OCI-LY3 (cell line): ENCODE results near the gene TEAD1.

ENCODE experiments used
- H2AFZ ChIP-seq: fragments of 200-600, 300-600 bp; shearing (Covaris generic); 2 replicates; pipeline ENCODE4 v1.6.0; 2014; ENCODE audit warnings: antibody characterized with exemption, low read depth, low read length
- H3K27ac ChIP-seq: fragments of 200-600, 300-600 bp; sonication (generic); 2 replicates; pipeline ENCODE4 v1.5.1; 2014; ENCODE audit warnings: mild to moderate bottlenecking, low read length, moderate library complexity, mixed read lengths
- H3K27me3 ChIP-seq: fragments of 200-600, 300-600 bp; sonication (generic); 2 replicates; pipeline ENCODE4 v1.6.1; 2014; ENCODE audit warnings: low read depth, low read length, mixed read lengths
- H3K36me3 ChIP-seq: fragments of 200-600, 300-600 bp; sonication (generic); replicated peaks from 2 replicates; pipeline ENCODE3; 2014; ENCODE audit warnings: low read depth, low read length, mixed read lengths
- H3K4me1 ChIP-seq: fragments of 300-600, 200-600 bp; sonication (generic); 2 replicates; pipeline ENCODE4 v1.6.1; 2014; ENCODE audit warnings: low read length, mixed read lengths
- H3K4me2 ChIP-seq: fragments of 200-600, 300-600 bp; sonication (generic); 2 replicates; pipeline ENCODE4 v1.6.1; 2014; ENCODE audit warnings: low read length, mixed read lengths
- H3K4me3 ChIP-seq: fragments of 300-600, 200-600 bp; sonication (generic); 2 replicates; pipeline ENCODE4 v1.5.1; 2014; ENCODE audit warnings: antibody characterized with exemption, mild to moderate bottlenecking, low read length, moderate library complexity
- H3K79me2 ChIP-seq: fragments of 300-600, 200-600 bp; shearing (Covaris generic); 2 replicates; pipeline ENCODE4 v1.6.1; 2014; ENCODE audit warnings: mild to moderate bottlenecking, low read length, mixed read lengths
- H3K9ac ChIP-seq: fragments of 300-600, 200-600 bp; shearing (Covaris generic); 2 replicates; pipeline ENCODE4 v1.6.0; 2014; ENCODE audit warnings: mild to moderate bottlenecking, low read length, moderate library complexity
- H3K9me3 ChIP-seq: fragments of 200-600, 300-600 bp; shearing (Covaris generic); 2 replicates; pipeline ENCODE4 v1.6.1; 2014; ENCODE audit warnings: low read length, mixed read lengths; ENCODE audit not compliant: insufficient read depth
- H4K20me1 ChIP-seq: fragments of 200-600, 300-600 bp; sonication (generic); 2 replicates; pipeline ENCODE4 v1.6.1; 2016; ENCODE audit warnings: low read length, mixed read lengths; ENCODE audit not compliant: insufficient read depth
- CTCF ChIP-seq: fragments of 200-600, 300-600 bp; sonication (generic); IDR thresholded peaks from 2 replicates; pipeline ENCODE4 v1.5.1; 2014; ENCODE audit warnings: antibody characterized with exemption, low read length, low read depth
- EZH2phosphoT487 ChIP-seq: fragments of 200-600 bp; shearing (Covaris generic); IDR thresholded peaks from 2 replicates; pipeline ENCODE4 v1.6.1; 2018; ENCODE audit warnings: antibody characterized with exemption, mixed run types, low read depth

Gene TEAD1

GRCh38 chr11:12701811-12702592 is 27.8 kb downstream of the TEAD1 start:
- TF ChIP-seq EZH2phosphoT487 (no peak), CTCF (no peak)
- H4K20me1 ChIP-seq, result no peaks in the 10 kb centered on the region
- H3K27ac ChIP-seq, result no peak overlapping the region
- H3K27me3 ChIP-seq, result peaks cover 25% of the 10 kb centered on the region
- H3K36me3 ChIP-seq, result no peaks in the 10 kb centered on the region
- H3K9me3 ChIP-seq, result no peaks in the 10 kb centered on the region
- H3K4me3 ChIP-seq, result no peak overlapping the region
- no peak overlapping the region for H3K4me2 ChIP-seq
- H3K79me2 ChIP-seq, result no peaks in the 10 kb centered on the region
- no peaks in the 10 kb centered on the region for H3K4me1 ChIP-seq
- H2AFZ ChIP-seq, result no peak overlapping the region
- no peak overlapping the region for H3K9ac ChIP-seq

- TF ChIP-seq EZH2phosphoT487, result no peak
- TF ChIP-seq CTCF, result no peak
- H3K79me2 ChIP-seq, result no peaks in the 10 kb centered on the region
- H4K20me1 ChIP-seq, result no peaks in the 10 kb centered on the region
These were observed 28.8 kb downstream of the TEAD1 start for GRCh38 chr11:12702999-12703453.

GRCh38 chr11:12704049-12704448 is 29.8 kb downstream of the TEAD1 start:
- peaks cover 26% of the 10 kb centered on the region; the same call in 1 of the 2 replicates for H3K27me3 ChIP-seq
- H2AFZ ChIP-seq, result no peak overlapping the region
- H3K9me3 ChIP-seq, result no peaks in the 10 kb centered on the region
- no peak for TF ChIP-seq CTCF
- no peak for TF ChIP-seq EZH2phosphoT487
- H3K4me3 ChIP-seq, result no peak overlapping the region
- H3K4me2 ChIP-seq, result no peak overlapping the region
- H4K20me1 ChIP-seq, result no peaks in the 10 kb centered on the region
- H3K9ac ChIP-seq, result no peak overlapping the region
- no peak overlapping the region for H3K27ac ChIP-seq
- no peaks in the 10 kb centered on the region for H3K4me1 ChIP-seq
- H3K36me3 ChIP-seq, result no peaks in the 10 kb centered on the region
- no peaks in the 10 kb centered on the region for H3K79me2 ChIP-seq

More at GRCh38 chr11:12702999-12703453, 28.8 kb downstream of the TEAD1 start:
- no peaks in the 10 kb centered on the region for H3K36me3 ChIP-seq
- H3K9me3 ChIP-seq, result no peaks in the 10 kb centered on the region
- no peak overlapping the region for H3K4me3 ChIP-seq
- H3K27ac ChIP-seq, result no peak overlapping the region
- H3K9ac ChIP-seq, result no peak overlapping the region
- H3K4me2 ChIP-seq, result no peak overlapping the region
- peaks cover 25% of the 10 kb centered on the region for H3K27me3 ChIP-seq
- no peaks in the 10 kb centered on the region for H3K4me1 ChIP-seq
- no peak overlapping the region for H2AFZ ChIP-seq

- H3K27me3 ChIP-seq, result peaks cover 13% of the 10 kb centered on the region; the same call in 1 of the 2 replicates
- H4K20me1 ChIP-seq, result no peaks in the 10 kb centered on the region
- H2AFZ ChIP-seq, result no peak overlapping the region
- no peak overlapping the region for H3K27ac ChIP-seq
- no peak overlapping the region for H3K9ac ChIP-seq
- H3K4me1 ChIP-seq, result no peaks in the 10 kb centered on the region
- TF ChIP-seq CTCF, result no peak
- TF ChIP-seq EZH2phosphoT487, result no peak
- H3K4me3 ChIP-seq, result no peak overlapping the region
- H3K36me3 ChIP-seq, result no peaks in the 10 kb centered on the region
- no peaks in the 10 kb centered on the region for H3K79me2 ChIP-seq
- no peak overlapping the region for H3K4me2 ChIP-seq
- H3K9me3 ChIP-seq, result no peaks in the 10 kb centered on the region
These were observed 31.7 kb downstream of the TEAD1 start for GRCh38 chr11:12705874-12706273.
